Naive B cell (primary cell): ENCODE measurements around the gene LRRC55. TPM values are rescaled to one million over a fixed set of nuclear protein-coding genes. Genes with fewer than 3 reads are reported as not detected.
A peak's percentile ranks its signal among the peaks of the same experiment; 100 is the strongest.

Source experiments
- ATAC-seq, 2 donors: fragments of 150-1000 bp; cut with Tn5 transposase; 2 replicates each; pipeline ENCODE4 v1.10.0; 2021; ENCODE audit warnings: low read depth in 2 of 2, mild to moderate bottlenecking in 2 of 2, moderate library complexity in 2 of 2
- DNase-seq: peaks from one replicate; pipeline ENCODE4 v3.0.0; 2022
- H3K27ac Mint-ChIP-seq, 6 donors: one replicate each; pipeline ENCODE4 v1.8.0; 2020 to 2022; ENCODE audit warnings: mild to moderate bottlenecking in 6 of 6, mixed read lengths in 6 of 6, moderate library complexity in 5 of 6, inconsistent platforms in 2 of 6
- H3K27me3 Mint-ChIP-seq, 3 donors: one replicate each; pipeline ENCODE4 v1.8.0; 2021 to 2022; ENCODE audit warnings: mixed read lengths in 3 of 3, mild to moderate bottlenecking in 1 of 3
- H3K36me3 Mint-ChIP-seq, 2 donors: one replicate each; pipeline ENCODE4 v1.8.0; 2020 to 2022; ENCODE audit warnings: mixed read lengths in 2 of 2, inconsistent platforms in 1 of 2, mild to moderate bottlenecking in 1 of 2
- H3K4me1 Mint-ChIP-seq, 3 donors: one replicate each; pipeline ENCODE4 v1.8.0; 2020 to 2022; ENCODE audit warnings: mixed read lengths in 3 of 3, inconsistent platforms in 1 of 3, mild to moderate bottlenecking in 1 of 3, moderate library complexity in 1 of 3
- H3K4me3 Mint-ChIP-seq, 8 donors: one replicate each; pipeline ENCODE4 v1.8.0; 2020 to 2022; ENCODE audit warnings: mild to moderate bottlenecking in 8 of 8, mixed read lengths in 8 of 8, moderate library complexity in 8 of 8, inconsistent platforms in 2 of 8
- H3K9me3 Mint-ChIP-seq, 7 donors: one replicate each; pipeline ENCODE4 v1.8.0; 2020 to 2022; ENCODE audit warnings: mixed read lengths in 7 of 7, mild to moderate bottlenecking in 5 of 7, inconsistent platforms in 2 of 7, moderate library complexity in 1 of 7
- polyA plus RNA-seq, 6 donors: library from polyadenylated mRNA; unstranded; fragments of 300-500 nt; fragmentation: Illumina TruSeq; gene quantifications; one replicate each; pipeline ENCODE4 v1.2.3, GENCODE V29; 2021; ENCODE audit warnings: low read depth in 6 of 6

The LRRC55 gene
- polyA plus RNA-seq, 6 donors from 2014 or later, result not detected

- peaks cover 0 to 2% (median 0%) of the 10 kb centered on the region in 7 donors for H3K9me3 Mint-ChIP-seq
- H3K4me3 Mint-ChIP-seq, result no peak overlapping the region
- no peak overlapping the region for H3K27ac Mint-ChIP-seq
- no peak for ATAC-seq
- H3K4me1 Mint-ChIP-seq, result no peaks in the 10 kb centered on the region
- no peak for DNase-seq
- peaks cover 0 to 17% (median 11%) of the 10 kb centered on the region in 3 donors for H3K27me3 Mint-ChIP-seq
- H3K36me3 Mint-ChIP-seq, result no peaks in the 10 kb centered on the region
These were observed 32.7 kb downstream of the LRRC55 start for GRCh38 chr11:57214494-57214893.

- Mint-ChIP-seq H3K27me3 (peaks cover 0 to 22% (median 11%) of the 10 kb centered on the region in 3 donors), H3K27ac (no peak overlapping the region), H3K4me3 (no peak overlapping the region), H3K4me1 (no peaks in the 10 kb centered on the region), H3K36me3 (no peaks in the 10 kb centered on the region), H3K9me3 (peaks cover 0 to 2% (median 0%) of the 10 kb centered on the region in 7 donors)
- DNase-seq, result no peak
- no peak for ATAC-seq
These were observed 34.7 kb downstream of the LRRC55 start for GRCh38 chr11:57216463-57216862.

- H3K4me1 Mint-ChIP-seq, result no peaks in the 10 kb centered on the region
- H3K9me3 Mint-ChIP-seq, result peaks cover 0 to 2% (median 0%) of the 10 kb centered on the region in 7 donors
- ATAC-seq (no peak), DNase-seq (no peak)
- no peaks in the 10 kb centered on the region for H3K36me3 Mint-ChIP-seq
- no peak overlapping the region for H3K4me3 Mint-ChIP-seq
- peaks cover 0 to 21% (median 11%) of the 10 kb centered on the region in 3 donors for H3K27me3 Mint-ChIP-seq
- peak overlapping the region in 1 of 6 donors; percentile 41 for H3K27ac Mint-ChIP-seq
These were observed 35.3 kb downstream of the LRRC55 start for GRCh38 chr11:57217053-57217452.

- Mint-ChIP-seq H3K27me3 (peaks cover 0 to 18% (median 11%) of the 10 kb centered on the region in 3 donors), H3K4me3 (peak overlapping the region in 1 of 8 donors; percentile 21), H3K9me3 (no peaks in the 10 kb centered on the region), H3K27ac (no peak overlapping the region), H3K36me3 (no peaks in the 10 kb centered on the region), H3K4me1 (no peaks in the 10 kb centered on the region)
- no peak for DNase-seq
- ATAC-seq, result no peak
These were observed 37.4 kb downstream of the LRRC55 start for GRCh38 chr11:57219021-57219627.

- no peaks in the 10 kb centered on the region for H3K36me3 Mint-ChIP-seq
- ATAC-seq (no peak), DNase-seq (no peak)
- no peak overlapping the region for H3K27ac Mint-ChIP-seq
- peaks cover 0 to 13% (median 7%) of the 10 kb centered on the region in 3 donors for H3K27me3 Mint-ChIP-seq
- peaks cover 0 to 2% (median 0%) of the 10 kb centered on the region in 7 donors for H3K9me3 Mint-ChIP-seq
- no peaks in the 10 kb centered on the region for H3K4me1 Mint-ChIP-seq
- no peak overlapping the region for H3K4me3 Mint-ChIP-seq
These were observed 40.5 kb downstream of the LRRC55 start for GRCh38 chr11:57222239-57222638.

GRCh38 chr11:57223601-57224000 lies 41.8 kb downstream of the LRRC55 start:
- peaks cover 0 to 12% (median 4%) of the 10 kb centered on the region in 3 donors for H3K27me3 Mint-ChIP-seq
- ATAC-seq (no peak), DNase-seq (no peak)
- no peak overlapping the region for H3K27ac Mint-ChIP-seq
- H3K4me1 Mint-ChIP-seq, result no peaks in the 10 kb centered on the region
- H3K4me3 Mint-ChIP-seq, result no peak overlapping the region
- H3K9me3 Mint-ChIP-seq, result peaks cover 0 to 2% (median 0%) of the 10 kb centered on the region in 7 donors
- no peaks in the 10 kb centered on the region for H3K36me3 Mint-ChIP-seq

GRCh38 chr11:57224128-57224527 lies 42.4 kb downstream of the LRRC55 start:
- DNase-seq (no peak), ATAC-seq (no peak)
- H3K4me3 Mint-ChIP-seq, result no peak overlapping the region
- no peak overlapping the region for H3K27ac Mint-ChIP-seq
- H3K4me1 Mint-ChIP-seq, result no peaks in the 10 kb centered on the region
- no peaks in the 10 kb centered on the region for H3K36me3 Mint-ChIP-seq
- peaks cover 0 to 12% (median 8%) of the 10 kb centered on the region in 3 donors for H3K27me3 Mint-ChIP-seq
- H3K9me3 Mint-ChIP-seq, result peaks cover 0 to 2% (median 0%) of the 10 kb centered on the region in 7 donors

GRCh38 chr11:57224537-57224936 lies 42.8 kb downstream of the LRRC55 start:
- Mint-ChIP-seq H3K27ac (no peak overlapping the region), H3K4me1 (no peaks in the 10 kb centered on the region)
- ATAC-seq, result no peak

GRCh38 chr11:57228600-57228999 lies 46.8 kb downstream of the LRRC55 start:
- Mint-ChIP-seq H3K4me1 (peaks cover 5 to 8% (median 6%) of the 10 kb centered on the region in 3 donors), H3K4me3 (no peak overlapping the region)
- ATAC-seq, result no peak

More at GRCh38 chr11:57224537-57224936, 42.8 kb downstream of the LRRC55 start:
- Mint-ChIP-seq H3K9me3 (peaks cover 0 to 2% (median 0%) of the 10 kb centered on the region in 7 donors), H3K36me3 (no peaks in the 10 kb centered on the region), H3K4me3 (no peak overlapping the region), H3K27me3 (peaks cover 1 to 12% (median 10%) of the 10 kb centered on the region in 3 donors)
- no peak for DNase-seq

GRCh38 chr11:57230316-57230715 lies 48.6 kb downstream of the LRRC55 start:
- ATAC-seq (no peak), DNase-seq (no peak)
- no peaks in the 10 kb centered on the region for H3K36me3 Mint-ChIP-seq
- no peak overlapping the region for H3K27ac Mint-ChIP-seq
- no peak overlapping the region for H3K4me3 Mint-ChIP-seq
- peaks cover 5 to 8% (median 6%) of the 10 kb centered on the region in 3 donors for H3K4me1 Mint-ChIP-seq
- peaks cover 0 to 2% (median 0%) of the 10 kb centered on the region in 7 donors for H3K9me3 Mint-ChIP-seq
- H3K27me3 Mint-ChIP-seq, result peaks cover 58 to 61% (median 58%) of the 10 kb centered on the region in 3 donors

More at GRCh38 chr11:57228600-57228999, 46.8 kb downstream of the LRRC55 start:
- Mint-ChIP-seq H3K9me3 (peaks cover 0 to 2% (median 0%) of the 10 kb centered on the region in 7 donors), H3K27me3 (peaks cover 41 to 50% (median 45%) of the 10 kb centered on the region in 3 donors), H3K27ac (no peak overlapping the region), H3K36me3 (no peaks in the 10 kb centered on the region)
- no peak for DNase-seq

- DNase-seq, result no peak
- no peak overlapping the region for H3K4me3 Mint-ChIP-seq
- H3K36me3 Mint-ChIP-seq, result no peaks in the 10 kb centered on the region
- H3K4me1 Mint-ChIP-seq, result peaks cover 5 to 8% (median 6%) of the 10 kb centered on the region in 3 donors
- H3K27ac Mint-ChIP-seq, result no peak overlapping the region
- peaks cover 0 to under 1% (median 0%) of the 10 kb centered on the region in 7 donors for H3K9me3 Mint-ChIP-seq
- ATAC-seq, result no peak
- peaks cover 58 to 67% (median 64%) of the 10 kb centered on the region in 3 donors for H3K27me3 Mint-ChIP-seq
These were observed 49.2 kb downstream of the LRRC55 start for GRCh38 chr11:57230791-57231538.

- DNase-seq (no peak), ATAC-seq (no peak)
- Mint-ChIP-seq H3K4me3 (no peak overlapping the region), H3K36me3 (no peaks in the 10 kb centered on the region), H3K9me3 (peaks cover 0 to 2% (median 0%) of the 10 kb centered on the region in 7 donors), H3K4me1 (peaks cover 5 to 8% (median 6%) of the 10 kb centered on the region in 3 donors), H3K27me3 (peaks cover 58 to 75% (median 68%) of the 10 kb centered on the region in 3 donors), H3K27ac (peak overlapping the region in 1 of 6 donors; percentile 19)
These were observed 49.9 kb downstream of the LRRC55 start for GRCh38 chr11:57231539-57232253.

GRCh38 chr11:57233702-57234101 lies 51.9 kb downstream of the LRRC55 start:
- Mint-ChIP-seq H3K27ac (no peak overlapping the region), H3K4me1 (peaks cover 5 to 8% (median 6%) of the 10 kb centered on the region in 3 donors), H3K9me3 (peaks cover 0 to 2% (median 0%) of the 10 kb centered on the region in 7 donors), H3K4me3 (no peak overlapping the region), H3K36me3 (no peaks in the 10 kb centered on the region), H3K27me3 (peaks cover 58 to 90% (median 88%) of the 10 kb centered on the region in 3 donors)
- DNase-seq, result no peak
- no peak for ATAC-seq
